AG09309 (cell line): ENCODE measurements around the gene CARD16.

ENCODE experiments used
- DNase-seq: peaks from one replicate; pipeline ENCODE4 v3.0.0-alpha.2; 2010; ENCODE audit warnings: low read depth
- H3K4me3 ChIP-seq: 2 replicates; pipeline ENCODE4 v1.5.1; 2011; ENCODE audit warnings: mild to moderate bottlenecking, low read depth, low read length, moderate library complexity; ENCODE audit not compliant: control insufficient read depth
- CTCF ChIP-seq: IDR thresholded peaks from 2 replicates; pipeline ENCODE4 v1.5.1; 2011; ENCODE audit warnings: mild to moderate bottlenecking, low read depth, low read length, inconsistent platforms; ENCODE audit not compliant: insufficient read depth, control insufficient read depth; ENCODE audit errors: missing control alignments

CARD16 gene

GRCh38 chr11:105003151-105003550 lies 42.0 kb downstream of the CARD16 start:
- no peak for TF ChIP-seq CTCF
- DNase-seq: no peak
- H3K4me3 ChIP-seq: no peak overlapping the region

DNA sequence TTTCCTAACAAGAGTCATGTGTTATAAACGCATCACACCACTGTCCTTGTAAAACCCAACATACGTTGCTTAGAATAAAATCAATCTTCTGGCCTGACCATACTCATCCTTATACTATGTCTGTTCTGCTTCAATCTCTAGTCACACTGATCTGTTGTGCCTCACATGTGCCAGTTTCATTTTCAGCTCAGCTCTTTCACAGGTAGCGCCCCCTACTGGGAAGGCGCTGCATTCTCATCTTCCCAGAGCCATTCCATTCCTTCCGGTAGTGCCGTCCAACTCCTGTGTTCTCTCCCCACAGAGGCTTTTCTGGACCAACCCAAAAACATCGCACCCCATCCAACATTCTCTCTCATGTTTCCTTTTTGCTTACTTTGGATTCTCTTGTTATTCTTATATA lies 44.3 kb downstream of the CARD16 start:
- no peak overlapping the region for H3K4me3 ChIP-seq
- TF ChIP-seq CTCF: peak; percentile 45
- DNase-seq: no peak

DNA sequence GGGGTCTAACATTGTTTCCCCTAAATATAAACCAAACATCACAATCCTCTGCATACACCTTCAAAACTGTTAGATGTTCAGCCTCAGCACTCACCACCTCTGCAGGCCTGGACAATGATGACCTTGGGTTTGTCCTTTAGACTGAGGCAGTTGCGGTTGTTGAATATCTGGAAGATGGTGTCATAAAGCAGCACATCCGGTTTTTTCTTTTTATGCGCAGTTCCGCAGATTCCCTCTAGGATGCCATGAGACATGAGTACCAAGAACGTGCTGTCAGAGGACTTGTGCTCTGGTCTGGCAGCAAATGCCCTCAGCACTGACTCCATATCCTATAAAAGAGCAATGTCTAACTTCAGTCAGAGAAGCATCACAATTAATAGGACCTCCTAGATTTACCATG lies 45.0 kb downstream of the CARD16 start:
- H3K4me3 ChIP-seq: no peak overlapping the region
- no peak for DNase-seq
- TF ChIP-seq CTCF: peak; percentile 8

GRCh38 chr11:104999721-105000120 lies 45.4 kb downstream of the CARD16 start:
- no peak for DNase-seq
- TF ChIP-seq CTCF: no peak
- no peak overlapping the region for H3K4me3 ChIP-seq

DNA sequence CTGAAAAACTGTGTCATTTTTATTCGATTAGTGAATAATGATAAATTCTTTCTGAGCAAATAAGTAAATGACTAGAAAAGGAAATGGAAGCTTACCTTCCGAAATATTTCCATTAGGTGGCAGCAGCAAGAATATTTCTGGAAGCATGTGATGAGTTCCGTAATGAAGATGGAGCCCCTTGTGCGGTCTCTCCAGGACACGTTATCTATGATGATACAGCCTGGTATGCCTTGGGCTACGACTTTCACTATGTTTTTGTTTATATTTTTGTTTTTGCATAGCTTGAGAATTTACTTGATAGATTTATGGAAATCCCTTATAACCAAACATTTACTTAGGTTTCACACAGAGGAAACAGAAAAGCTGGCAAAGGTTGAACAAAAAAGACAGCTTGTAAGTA lies 47.8 kb downstream of the CARD16 start:
- no peak overlapping the region for H3K4me3 ChIP-seq
- TF ChIP-seq CTCF: peak; percentile 13
- DNase-seq: no peak

DNA sequence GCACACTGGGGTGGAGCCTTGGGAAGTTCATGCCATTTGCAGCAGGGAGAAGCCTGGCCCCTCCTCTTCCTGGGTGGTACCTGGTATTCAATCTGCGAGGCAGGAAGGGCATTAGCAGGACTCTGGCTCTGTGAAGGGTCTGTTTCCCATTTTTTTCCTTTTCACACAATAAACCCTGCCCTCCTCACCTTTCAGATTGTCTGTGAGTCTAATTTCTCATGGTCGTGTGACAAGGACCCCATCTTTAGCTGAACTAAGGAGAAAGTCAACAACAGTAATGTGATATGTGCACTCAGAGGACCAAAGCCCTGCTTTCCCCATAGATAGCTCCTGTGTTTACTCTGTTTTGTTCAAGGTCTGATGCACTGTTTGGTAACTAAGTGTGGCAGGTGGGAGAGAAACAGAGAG lies 50.1 kb downstream of the CARD16 start:
- DNase-seq: no peak
- no peak for TF ChIP-seq CTCF
- no peak overlapping the region for H3K4me3 ChIP-seq

DNA sequence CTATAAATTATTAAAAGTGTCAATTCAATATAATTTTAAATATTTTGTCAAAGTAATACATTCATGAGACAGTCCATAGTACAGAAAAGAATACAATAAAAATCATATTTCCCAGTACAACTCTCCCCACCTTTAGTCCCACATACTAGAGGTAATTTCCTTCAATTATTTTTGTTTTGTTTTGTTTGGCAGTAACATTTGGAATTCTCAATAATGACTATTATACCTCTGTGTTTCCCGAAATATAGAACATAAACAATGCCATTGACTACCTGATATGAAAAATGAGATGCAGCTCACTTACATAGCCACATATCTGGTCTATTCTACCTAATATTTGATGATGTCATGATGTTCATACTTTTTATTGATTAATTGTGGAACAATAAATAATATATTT lies 52.4 kb downstream of the CARD16 start:
- DNase-seq: no peak
- no peak overlapping the region for H3K4me3 ChIP-seq
- no peak for TF ChIP-seq CTCF
